Left kidney (tissue), 2 donors: ENCODE results near the gene TSPEAR. TPM values are rescaled to one million over a fixed set of nuclear protein-coding genes. Genes with fewer than 3 reads are reported as not detected.

Source experiments
- DNase-seq: peaks from one replicate; pipeline ENCODE4 v3.0.0-alpha.2; 2013
- polyA plus RNA-seq: library from polyadenylated mRNA; unstranded; fragments of 120-200 nt; gene quantifications from one replicate; pipeline ENCODE4 v1.2.1, GENCODE V29; 2013; ENCODE audit not compliant: insufficient read length

Gene TSPEAR
- polyA plus RNA-seq, 1 donor, result 0.96 TPM

DNA sequence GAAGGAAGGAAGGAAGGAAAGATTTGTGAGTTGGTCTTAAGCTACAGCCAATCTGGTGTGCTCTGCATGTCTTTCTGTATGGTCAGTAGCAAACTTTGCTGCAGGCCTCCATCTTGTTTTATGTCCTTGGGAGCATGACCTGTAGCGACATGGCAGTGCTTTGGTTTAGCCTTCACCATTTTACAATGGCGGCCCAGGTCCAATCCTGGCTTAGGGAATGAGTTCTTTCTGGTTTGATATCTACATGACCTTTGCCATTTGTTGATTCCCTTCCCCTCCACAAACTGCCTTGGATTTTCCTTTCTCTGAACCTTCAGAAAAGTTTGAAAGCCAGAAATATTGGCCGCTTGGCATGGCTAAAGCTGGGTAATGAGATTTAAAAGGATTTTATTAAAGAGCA, 30.5 kb upstream of the TSPEAR start:
- DNase-seq, result no peak

DNA sequence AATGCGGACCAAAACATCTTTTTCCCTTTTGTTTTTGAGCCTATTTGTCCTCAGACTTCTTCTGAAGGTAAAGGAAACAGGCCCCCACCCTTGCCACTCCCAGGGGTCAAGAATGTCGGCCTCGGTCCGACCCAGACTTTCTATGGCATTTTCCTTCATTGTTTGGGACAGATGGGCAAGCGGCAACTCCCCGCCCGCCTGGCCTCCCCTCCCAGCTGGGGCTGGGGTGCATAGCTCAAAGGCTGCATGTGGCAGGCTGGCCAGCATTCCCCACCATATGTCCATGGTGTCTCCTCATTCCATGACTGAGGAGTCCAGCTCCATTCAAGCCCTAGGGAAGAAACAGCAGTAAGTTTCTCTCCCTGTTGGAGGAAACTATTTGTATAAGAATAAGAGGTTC, 29.4 kb upstream of the TSPEAR start:
- DNase-seq, result no peak

DNA sequence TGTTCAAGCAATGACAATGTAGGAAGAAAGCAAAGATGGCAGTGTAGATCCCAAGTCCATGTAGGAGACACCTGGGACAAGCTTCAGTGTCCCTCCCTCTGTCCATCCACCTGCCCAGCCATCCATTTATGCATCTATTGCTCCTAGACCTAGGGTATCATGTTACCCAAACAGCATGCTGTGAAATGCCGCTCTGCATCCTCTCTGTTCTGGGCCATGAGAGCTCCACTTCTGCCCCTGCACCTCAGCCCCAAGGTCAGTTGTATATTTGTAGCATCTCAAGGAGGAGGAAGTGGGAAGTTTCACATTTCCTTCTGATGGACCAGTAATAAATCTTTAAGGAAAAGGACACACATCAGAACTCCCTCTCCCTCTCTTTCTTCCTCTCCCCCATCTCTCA, 27.9 kb upstream of the TSPEAR start:
- no peak for DNase-seq

DNA sequence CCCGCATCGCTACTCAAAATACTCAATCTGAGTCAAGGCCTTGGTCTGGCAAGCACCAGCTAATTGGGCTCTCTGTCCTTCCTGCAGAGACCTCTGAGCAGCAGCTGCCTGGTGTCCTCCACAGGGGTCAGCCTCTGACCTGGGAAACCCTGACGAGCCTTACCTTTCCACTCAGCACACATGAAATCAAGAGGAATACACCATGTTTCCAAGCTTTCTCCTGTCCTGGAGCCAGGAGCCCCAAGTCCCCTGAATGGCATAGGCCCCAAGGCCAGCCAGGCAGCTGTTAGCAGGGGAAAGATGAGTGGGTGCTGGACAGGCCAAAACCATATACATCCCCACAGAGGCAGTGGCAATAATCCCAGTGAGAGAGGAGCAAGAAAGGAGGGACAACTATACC, 27.2 kb upstream of the TSPEAR start:
- no peak for DNase-seq

DNA sequence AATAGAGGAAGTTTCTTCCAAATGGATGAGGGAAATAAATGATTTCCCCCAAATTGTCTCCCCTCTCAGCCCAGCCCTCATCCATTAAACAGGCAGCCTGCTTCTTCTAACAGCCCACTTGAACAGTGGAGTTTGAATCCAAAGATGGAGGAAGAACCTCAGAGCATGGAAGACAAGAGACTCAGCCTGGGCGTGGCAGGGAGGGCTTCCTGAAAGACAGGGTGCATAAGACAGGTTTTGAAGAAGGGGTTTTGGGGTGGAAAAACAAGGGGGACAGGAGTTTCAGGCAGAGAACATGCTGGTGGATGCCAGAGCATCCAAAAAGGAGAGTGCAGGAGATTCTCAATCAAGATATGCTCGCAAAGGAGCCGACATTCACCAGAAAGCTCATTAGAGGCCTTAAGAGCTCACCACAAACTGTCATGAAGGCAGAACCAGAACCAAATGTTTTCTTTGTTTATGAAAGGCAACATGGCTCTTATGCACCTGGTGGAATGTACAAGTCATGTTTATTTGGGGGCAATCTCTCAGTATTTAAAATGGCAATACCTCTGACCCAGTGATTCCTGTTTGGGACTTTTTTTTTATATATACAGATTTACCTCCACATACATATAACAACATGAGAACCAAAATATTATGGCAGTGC, 26.5 kb upstream of the TSPEAR start:
- no peak for DNase-seq

DNA sequence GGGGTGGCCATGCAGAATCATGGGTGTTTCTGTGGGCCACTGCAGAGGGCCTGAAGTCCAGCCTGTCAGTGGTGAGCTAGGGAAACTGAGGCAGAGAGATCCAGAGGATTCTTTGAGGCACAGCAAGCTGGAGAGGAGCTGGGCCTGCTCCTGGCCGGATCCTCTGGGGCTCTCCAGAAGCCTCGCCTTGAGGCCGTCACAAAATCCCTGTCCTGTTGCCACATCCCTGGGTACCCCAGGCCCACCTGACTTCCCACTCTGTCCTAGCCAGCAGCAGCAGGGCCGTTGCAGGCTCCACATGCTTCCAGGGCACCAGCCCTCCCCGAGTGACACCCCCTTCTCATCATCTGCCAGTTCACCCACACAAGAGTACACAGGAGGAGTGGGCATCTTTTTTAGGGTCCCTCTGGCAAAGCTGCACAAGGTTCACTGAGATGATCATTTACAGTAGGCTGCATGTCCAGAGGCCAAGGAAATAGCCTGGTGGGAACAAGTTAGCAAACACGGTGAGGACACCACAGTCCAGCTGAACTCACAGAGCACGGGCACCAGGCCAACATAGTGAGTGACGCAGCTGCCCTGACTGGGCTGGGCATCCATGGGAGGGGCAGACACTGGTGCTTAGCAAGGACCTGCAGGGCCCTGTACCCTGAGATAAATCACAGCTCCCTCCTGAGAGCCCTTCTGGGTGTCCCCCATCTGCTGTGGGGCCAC, 25.1 kb upstream of the TSPEAR start:
- DNase-seq, result no peak

DNA sequence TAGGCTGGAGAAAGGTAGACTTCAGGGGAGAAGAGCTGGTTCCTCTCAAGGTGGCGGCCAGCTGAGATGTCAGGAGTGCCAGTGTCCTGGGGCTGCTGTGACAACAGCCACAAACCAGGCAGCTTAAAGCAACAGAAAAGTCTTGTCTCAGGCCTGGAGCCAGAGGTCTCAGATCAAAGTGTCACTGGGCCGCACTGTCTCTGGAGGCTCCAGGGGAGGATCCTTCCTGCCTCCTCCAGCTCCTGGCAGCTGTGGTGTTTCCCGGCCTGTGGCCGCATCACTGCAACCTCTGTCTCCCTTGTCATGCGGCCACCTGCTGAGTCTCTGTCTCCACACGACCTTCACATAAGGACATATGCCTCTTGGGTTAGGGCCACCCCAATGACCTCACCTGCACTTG, 24.4 kb upstream of the TSPEAR start:
- no peak for DNase-seq

DNA sequence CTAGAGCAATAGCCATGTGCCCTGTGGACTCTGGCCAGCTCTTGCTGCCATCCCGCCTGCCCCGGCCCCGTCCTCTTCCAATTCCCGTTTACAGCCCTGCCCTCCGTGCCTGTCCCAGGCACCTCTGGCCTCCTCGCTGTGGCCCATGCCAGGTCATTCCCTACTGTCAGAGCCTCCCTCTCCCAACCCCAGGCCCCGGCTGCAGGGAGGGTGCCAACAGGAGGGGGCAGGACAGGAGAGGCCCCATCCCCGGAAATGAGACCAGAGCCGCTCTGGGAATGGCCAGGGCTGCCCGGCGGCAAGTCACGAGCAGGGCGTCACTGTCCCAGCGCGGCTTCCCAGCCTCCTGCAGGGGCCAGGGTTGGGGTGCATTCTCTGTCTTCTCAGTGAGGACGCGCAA, 23.5 kb upstream of the TSPEAR start:
- DNase-seq, result no peak

DNA sequence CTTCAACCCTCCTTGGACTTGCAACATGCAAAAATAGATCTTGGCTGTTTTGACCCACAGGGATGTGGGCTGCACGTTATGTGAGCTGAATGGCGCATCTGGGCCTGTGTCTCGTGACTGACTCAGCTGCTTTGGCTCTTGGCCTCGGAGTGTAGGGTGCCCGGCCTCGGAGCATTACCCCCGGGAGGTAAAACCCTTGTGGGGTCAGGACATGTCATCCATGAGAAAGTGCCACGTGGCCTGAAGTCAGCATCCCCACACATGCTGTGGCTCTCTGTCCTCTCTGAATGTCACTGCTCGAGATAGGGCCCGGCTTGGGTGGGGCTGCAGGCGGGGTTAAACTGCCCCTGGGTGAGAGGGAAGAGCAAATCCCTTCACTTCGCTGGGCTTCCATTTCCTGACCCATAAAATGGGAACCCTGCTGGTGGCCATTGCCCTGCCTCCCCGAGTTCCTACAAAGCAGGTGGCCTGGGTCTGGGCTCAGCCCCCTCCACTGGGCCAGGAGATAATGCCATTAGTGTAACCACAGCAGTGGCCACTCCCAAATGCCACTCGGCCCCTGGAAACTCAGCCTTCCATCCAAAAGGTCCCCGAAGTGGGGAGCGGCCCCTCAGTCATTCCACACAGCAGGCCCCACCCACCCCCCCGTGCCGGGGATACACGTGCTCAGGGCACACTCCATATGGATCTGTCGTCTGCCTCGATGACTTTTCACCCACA, 22.8 kb upstream of the TSPEAR start:
- DNase-seq, result no peak

DNA sequence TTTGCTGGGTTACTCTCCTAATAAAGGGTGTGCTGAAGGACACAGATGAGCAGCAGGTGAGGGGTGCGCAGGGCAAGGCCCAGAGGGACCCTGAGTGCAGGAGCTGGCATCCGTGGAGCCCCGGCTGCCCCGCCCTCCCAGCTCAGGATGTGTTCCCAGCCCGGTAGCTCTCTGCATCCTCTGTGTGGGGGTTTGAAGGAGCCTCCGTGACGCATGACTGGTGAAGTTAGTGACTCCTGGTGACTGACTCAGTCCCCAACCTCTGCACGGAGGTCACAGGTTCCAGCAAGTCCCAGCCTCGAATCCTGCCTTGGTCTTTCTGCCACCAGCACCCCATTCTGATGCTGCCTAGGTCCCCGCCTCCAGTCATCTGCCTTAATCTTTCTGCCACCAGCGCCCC, 21.6 kb upstream of the TSPEAR start:
- no peak for DNase-seq

DNA sequence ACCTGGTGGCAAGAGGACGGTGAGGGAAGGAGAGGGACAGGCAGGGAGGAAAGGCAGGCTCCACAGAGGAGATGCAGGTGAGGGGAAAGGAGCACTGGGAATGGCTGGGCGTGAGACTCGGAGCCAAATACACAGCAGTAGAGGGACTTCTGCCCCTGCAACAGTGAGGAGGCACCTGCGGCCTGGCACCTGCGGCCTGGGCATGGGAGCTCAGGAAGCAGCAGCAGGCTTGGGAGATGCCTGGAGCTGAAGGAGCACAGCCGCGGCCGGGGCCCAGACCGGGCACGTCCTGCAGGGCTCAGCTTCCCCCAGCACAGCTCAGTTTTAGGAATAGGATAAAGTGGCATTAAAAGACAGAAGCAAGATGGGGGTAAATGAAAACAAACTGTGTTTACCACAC, 20.9 kb upstream of the TSPEAR start:
- no peak for DNase-seq

DNA sequence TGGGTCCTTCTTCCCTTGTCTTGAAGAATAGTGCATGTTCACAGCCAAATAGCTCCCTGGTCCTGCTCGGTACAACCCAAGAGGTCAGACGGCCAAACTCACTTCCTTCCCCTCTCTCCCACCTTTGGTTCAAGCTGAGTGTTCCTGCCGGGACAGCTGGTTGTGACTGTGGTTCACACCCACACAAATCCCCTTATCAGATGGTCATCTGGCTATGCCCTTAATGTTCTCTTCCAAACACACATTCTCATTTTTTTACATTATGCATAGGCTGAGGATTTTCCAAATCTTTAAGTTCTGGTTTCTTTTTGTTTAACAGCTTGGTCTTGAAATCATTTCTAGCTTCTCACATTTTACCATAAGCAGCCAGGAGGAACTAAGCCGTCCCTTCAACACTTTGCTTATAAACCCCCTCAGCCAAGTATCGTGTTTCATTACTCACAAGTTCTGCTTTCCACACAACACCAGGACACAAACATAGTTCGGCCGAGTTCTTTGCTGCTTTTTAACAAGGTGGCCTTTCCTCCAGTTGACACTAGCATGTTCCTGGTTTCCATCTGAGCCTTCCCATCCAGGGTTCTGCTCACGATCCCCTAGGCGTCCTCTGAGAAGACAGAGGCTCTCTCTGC, 19.7 kb upstream of the TSPEAR start:
- DNase-seq, result no peak

DNA sequence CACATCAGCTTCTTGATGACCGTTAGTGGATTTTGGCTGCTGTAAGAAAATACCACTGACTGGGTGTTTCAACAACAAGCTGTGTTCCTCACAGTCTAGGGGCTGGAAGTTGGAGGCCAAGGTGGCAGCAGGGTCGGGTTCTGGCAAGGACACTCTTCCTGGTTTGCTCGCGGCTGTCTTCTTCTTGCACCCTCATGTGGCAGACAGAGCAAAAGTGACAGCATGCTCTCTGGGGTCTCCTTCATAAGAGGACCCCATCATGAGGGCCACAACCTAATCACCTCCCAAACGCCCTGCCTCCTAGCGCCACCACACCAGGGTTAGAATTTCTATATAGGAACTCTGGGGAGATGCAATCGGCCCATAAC, 18.6 kb upstream of the TSPEAR start:
- no peak for DNase-seq

DNA sequence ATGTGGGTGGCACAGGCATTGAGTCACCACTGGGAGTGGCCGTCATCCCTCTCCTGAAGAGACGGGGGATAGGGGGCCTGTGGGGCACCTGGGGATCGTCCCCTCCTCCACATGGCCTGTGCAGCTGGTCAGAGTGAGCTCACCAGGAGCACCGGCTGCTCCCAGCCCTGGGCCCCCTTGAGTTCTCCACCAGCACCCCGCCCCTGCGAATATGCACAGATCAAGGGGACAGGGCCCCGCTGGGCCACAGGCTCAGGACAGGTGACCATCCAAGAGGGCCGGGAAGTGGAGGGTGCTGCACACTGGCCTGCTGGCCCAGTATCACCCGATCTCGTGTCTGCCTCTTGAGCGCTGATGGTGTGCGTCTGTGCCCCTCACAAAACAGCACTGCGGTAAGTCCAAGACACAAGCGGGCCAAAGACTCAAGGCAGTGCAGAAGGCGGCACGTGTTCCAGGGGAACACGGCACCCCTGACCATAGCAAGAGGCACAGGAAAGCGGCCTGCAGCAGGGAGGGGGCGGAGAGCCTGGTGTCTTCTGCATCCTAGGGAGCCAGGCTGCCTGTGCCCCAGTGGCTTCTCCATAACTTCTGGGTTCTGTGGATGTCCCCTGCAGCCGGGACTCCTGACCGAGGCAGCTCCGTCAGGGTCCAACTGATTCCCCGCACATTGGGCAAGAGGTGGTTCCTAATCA, 18.1 kb upstream of the TSPEAR start:
- DNase-seq, result no peak

DNA sequence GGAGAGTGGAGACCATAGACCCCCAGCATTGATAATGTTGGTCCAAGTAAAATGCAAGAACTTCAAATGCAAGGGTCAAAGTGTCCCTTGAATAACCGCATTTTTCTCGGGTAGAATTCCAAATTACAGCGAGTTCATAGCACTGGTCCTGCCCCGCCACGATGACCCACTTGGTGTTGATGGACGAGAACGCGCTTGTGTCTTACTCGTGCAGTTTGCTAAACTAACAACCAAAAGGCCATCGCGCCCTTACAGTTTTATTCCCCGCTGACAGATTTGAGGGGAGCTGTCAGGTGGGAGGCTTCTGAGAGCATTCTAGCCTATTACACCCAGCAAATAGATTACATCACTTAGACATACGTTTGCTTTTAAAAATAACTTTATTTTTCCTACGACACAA, 17.3 kb upstream of the TSPEAR start:
- DNase-seq, result no peak

DNA sequence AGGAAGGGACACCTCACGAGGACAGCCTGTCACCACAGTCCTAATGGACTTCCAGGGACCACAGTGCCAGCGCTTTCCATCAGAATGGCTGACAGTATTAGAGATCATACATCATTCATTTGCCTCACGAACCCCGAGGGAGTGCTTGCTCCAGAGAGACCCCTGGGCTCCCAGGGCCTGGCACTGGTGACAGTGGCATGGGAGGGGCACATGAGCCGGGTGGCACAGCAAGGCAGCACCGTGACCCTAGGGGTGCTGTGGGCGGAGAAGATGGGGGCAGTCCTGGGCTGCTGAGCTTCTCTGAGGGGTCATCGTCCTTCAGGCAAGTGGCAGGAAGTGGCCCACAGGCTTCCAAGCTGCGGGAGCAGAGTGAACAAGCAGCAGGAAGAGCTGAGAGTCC, 16.4 kb upstream of the TSPEAR start:
- no peak for DNase-seq

DNA sequence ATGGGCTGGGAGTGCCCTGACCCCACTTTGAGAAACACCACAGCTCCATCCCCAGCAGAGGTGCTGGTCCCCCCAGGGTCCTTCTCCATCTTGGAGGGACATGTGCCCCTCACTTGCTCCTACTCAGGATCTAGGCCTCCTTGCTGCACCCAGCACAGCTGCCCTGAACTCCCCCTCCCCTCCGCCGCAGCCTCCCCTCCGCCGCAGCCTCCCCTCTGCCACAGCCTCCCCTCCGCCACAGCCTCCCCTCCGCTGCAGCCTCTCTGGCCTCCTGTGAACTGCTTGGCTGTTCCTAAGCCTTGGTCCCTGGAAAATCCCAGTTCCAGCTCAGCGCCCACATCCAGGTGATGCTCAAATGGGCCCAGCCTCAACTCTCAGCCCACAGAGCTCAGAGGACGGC, 15.9 kb upstream of the TSPEAR start:
- DNase-seq, result no peak

DNA sequence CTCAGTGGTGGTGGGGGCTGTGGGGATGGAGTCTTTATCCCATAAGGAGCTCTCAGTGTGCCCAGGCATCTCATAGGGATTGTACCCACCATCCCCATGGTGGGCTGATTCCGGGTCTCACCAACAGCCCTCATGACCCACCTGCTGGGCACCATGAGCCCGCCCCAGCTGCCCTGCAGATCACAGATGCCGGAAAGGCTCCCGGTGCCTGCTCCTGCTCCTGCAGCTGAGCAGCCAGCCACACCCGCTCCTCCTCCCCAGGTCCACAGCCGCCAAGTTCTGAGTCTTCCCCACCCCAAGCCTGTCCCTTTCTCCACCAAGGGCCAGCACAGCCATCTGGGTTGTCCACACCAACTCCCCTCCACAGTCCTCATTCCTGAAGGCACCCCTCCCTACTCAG, 15.5 kb upstream of the TSPEAR start:
- DNase-seq, result no peak

DNA sequence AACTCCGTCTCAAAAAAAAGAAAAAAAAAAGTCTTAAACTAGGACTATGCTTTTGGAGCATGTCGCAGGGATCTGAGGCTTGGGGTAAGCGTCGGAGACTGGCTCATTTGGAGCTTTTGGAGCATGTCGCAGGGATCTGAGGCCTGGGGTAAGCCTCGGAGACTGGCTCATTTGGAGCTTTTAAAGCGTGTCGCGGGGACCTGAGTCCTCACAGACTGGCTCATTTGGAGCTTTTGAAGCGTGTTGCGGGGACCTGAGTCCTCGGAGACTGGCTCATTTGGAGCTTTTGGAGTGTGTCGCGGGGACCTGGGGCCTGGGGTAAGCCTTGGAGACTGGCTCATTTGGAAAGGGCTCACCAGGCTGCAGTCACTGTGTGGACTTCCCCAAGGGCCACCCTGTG, 13.6 kb upstream of the TSPEAR start:
- DNase-seq, result no peak

DNA sequence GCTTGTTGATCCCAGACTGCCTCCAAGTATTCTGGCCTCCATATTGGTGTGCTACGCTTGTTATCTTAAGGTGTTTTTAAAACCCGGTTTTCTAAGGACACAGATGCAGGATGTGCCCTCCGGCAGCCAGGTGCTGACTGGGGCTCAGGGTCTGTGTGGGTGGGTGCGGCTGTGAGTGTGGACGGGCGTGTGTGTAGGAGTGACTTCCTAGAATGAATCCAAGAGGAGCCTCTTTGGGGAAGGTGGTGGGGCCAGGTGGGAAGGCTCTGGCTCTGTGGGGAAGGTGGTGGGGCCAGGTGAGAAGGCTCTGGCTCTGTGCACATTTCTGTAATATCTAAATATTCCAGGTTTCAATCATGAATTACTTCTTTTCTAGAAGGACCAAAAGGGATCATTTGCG, 12.8 kb upstream of the TSPEAR start:
- DNase-seq, result no peak

DNA sequence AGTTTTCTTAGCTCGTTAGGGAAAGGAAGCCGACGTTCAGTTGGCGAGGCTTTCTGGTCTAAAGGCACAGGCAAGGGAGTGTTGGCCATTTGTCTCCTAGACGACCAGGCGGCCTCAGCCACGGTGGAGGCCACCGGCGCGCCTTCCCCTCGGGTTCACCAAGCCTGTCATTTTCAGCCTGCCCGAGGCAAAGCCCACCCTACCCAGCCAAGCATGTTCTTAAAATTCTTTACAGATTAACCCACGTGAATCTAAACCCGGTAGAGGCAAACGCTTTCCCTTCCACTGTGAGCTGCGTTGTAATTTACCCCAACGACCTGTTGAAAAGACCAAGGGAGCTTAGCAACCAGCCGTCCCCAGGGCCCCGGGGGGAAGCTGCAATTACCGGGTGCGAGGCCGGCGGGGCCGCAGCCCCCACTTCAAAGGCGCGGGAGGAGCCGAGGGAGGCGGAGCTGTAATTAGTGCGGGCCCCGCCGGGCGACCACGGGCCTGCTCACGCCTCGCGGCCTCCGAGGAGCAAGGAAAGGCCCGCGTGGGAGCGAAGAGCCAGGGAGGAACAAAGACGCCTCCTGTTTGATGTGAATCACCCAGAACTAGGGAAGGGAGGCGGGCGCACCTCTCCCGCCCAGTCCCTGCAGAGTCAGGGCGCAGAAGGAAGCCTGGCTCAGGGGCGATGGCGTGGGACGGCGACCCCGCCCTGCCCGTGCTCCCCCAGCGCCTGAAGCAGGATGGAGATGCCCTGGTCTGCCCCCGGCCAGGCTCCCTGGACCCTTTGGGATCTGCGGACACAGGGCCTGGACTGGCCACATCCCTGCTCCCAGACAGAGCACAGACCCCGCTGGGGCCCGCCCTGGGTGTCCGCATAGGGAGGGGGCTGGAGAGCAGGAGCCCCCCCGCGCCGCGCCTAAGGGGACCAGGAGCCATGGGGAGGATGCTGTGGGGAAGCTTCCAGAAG, 12.1 kb upstream of the TSPEAR start:
- DNase-seq, result peak; percentile 72
